GM18517 (cell line): ENCODE data around the gene ACTR2.
"Not testable (repeated sequence)": the region's sequence is repeated elsewhere in the genome, so short reads cannot be mapped to it uniquely, and the experiment has no call there.

Experiments
- ATAC-seq: cut with Tn5 transposase; IDR thresholded peaks from one replicate; pipeline ENCODE4 v1.9.1; 2021; ENCODE audit warnings: mild to moderate bottlenecking, moderate library complexity; ENCODE audit not compliant: unreplicated experiment

Gene ACTR2

DNA sequence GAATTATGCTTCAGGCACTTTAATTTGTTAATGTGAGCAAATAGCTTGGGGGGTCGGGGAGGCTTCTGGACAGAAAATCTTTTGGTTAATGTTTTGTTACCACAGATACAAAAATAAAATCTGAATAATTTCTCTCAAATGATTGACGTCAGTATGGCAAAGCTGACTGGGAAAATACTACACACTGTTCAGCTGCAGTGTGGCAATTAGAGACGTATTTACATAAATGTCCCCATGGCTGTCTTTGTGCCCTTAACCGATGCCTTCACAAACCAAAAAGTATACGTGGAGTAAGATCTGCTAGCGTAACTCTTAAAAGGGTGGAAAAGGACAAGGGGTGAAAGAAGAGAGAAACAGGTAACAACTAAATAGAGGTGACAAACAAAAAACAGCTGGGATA is 83.4 kb downstream of the ACTR2 start:
- no peak for ATAC-seq

DNA sequence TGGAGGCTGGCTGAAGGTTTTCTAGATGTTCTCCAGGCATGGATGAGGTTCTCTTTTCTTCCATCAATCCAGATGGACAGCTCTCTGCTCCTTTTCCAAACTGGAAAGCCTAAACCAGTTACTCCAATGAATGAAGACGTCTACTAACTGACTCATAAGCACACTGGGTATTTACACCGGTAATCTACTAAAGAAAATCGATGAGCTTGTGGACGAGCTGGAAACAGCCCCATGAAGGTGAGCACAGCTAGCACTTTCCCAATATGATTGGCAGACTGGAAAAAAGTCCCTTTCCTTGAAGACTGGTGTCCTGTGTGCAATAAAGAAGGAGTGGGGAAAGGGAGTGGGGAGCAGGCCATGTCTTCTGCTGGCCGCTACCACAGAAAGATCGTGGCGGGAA is 84.0 kb downstream of the ACTR2 start:
- no peak for ATAC-seq

DNA sequence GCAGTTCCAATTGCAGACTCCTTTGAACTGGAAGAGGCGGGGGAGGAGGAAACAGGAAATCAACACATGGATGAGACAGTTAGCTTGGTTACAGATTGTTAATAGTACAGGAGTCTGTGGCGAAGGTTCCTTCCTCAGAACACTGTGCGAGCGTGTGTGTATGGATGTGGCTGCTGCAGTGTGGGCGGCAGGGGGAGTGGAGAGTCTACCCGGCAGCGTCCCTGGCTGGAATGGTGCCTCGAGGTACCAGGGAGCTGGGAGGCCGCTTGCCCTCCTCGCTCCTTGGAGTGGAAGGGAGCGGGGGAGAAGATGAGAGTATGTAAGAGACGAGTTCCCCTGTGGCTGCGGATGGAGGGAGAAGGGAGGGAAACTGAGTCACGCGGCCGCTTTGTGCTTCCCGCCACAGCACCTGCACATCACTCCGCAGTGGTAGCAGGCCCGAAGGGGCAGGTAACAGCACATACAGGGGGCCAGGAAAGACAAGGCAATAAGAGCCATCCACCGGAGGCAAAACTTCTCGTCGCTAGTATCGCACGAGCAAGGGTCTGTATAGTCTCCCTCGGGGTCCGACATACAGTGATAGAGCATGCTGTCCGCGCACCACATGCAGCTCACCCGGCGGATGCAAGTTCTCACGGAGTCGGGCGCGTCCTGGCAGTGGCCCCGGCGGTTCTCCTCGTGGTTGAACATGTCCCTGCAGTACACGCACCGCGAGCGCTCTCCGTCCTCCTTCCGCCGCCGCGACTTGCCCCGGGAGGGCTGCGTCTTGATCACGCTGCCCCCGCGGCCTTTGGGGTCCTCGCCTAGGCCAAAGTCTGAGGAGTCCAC is 85.7 kb downstream of the ACTR2 start:
- no peak for ATAC-seq

DNA sequence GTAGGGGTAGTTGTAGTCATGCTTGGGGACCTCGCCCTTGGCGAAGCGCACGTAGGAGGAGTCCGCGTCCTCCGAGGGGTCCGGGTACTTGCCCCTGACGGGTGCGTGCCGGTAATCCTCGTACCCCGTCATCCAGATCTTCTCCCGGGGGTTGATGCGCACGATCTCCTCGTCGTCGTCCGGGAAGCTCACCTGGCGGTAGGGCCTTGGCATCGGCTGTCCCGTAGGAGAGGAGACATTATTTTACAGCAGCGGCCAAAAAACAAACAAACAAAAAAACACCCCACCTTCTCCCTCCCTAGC is 86.3 kb downstream of the ACTR2 start:
- no peak for ATAC-seq

DNA sequence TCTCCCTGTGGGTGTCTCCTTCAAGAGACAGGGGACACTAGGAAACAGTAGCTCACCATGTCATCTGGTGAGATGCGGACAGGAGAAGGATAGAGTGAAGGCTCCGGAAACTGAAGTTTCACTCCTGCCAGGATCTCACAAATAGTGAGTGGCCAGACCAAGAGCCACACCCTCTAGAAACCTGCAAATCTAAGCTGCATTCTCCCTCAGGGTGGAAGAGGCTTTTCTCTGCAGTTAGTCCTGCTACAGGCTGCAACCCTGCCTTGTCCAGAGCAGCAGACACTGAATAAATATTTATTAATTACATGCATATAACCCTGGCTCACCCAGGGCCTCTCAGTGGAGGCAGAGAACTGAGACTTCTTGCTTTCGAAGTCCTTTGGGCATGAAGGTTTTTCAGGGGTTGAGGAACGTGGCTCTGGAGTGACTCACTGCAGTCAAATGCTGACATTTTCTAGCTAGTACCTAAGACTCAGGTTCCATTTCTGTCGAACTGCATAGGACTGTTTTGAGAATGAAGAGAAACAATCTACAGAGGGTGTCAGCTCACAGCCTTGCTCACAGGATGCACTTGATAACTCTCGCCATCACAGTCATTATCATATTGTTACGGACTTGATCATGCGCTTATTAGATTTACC is 87.3 kb downstream of the ACTR2 start:
- ATAC-seq: no peak

DNA sequence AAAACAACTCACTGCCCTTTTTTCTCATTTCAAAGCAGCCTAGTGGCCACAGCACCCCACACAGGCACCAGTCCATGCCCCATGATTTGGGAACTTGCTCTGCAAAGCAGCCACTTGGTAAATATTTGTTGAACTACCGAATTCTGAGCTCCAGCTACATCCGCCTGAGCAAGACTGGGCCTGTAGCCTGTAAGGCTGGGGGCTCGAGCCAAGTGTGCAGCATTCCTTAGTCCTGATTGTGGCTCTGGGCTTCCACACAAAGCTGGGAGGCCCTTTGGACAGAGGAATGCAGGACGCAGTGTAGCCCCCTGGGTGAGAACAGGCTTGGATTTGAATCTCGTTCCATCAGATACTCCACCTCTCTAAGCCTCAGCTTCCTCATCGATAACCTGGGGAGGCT is 88.4 kb downstream of the ACTR2 start:
- no peak for ATAC-seq

DNA sequence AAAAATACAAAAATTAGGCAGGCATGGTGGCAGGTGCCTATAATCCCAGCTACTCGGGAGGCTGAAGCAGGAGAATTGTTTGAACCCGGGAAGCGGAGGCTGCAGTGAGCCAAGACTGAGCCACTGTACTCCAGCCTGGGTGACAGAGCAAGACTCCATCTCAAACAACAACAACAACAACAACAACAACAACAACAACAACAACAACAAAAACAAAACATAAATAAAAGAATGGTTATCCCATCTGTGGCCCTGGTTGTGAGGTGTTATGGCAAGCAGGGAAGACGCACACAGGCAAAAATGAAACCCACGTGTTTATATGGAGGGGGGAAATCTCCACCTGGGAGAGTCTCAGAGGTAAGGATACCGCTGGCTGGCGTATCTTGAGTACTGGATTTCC is 89.7 kb downstream of the ACTR2 start:
- ATAC-seq: not testable (repeated sequence)

DNA sequence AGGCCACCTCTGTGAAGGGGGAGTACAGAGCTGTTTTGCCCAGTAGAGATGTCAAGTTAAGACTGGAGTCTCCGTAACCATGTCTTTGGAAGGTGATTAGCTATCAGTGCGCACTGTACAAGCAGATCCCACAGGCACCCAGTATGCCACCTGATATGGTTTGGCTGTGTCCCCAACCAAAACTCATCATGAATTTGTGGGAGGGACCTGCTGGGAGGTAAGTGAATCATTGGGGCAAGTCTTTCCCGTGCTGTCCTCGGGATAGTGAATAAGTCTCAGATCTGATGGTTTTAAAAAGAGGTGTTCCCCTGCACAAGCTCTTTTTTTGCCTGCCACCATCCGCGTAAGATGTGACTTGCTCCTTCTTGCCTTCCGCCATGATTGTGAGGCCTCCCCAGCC is 90.2 kb downstream of the ACTR2 start:
- no peak for ATAC-seq

DNA sequence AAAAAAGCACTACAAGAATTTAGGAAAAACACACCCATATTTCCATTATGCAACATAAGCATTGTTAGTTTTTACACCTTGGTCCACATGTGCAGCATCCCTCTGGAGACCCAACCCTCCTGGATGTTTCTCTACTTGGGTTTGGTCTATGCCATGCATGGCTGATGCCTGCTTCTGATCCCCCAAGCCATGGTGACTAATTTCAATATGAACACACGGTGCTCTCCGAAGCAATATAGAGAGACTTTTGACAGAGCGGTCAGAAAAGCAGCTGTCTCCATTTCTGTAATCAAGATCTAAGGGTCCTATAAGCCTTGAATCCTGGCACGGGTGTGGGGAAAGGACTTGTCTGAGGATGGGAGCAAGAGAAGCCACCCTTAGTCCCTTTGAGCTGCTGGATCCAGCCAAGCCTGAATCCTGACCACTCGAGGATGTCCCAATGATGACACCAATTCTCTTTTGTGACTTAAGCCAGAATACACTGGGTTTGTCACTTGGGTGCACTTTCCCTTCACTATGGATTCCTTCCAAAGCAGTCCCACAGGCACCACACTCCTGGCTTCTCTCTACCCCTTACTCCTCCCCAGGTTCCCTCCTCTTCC is 91.5 kb downstream of the ACTR2 start:
- no peak for ATAC-seq

DNA sequence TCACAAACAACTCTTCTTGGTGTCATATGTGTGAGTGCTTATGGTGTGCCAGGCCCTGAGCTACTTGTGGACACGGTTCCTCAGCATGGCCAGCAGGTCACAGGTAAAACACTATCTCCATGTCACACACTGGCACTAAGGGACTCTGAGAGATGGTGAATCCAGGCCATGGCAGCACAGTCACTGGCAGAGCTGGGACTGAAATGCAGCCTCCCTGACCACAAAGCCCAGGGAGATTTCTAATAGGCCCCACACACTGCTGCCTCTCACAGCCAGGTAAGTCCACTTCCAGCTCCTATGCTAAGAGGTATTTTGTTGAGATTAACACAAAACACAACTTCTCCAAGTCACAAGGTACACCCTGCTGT is 92.0 kb downstream of the ACTR2 start:
- no peak for ATAC-seq

DNA sequence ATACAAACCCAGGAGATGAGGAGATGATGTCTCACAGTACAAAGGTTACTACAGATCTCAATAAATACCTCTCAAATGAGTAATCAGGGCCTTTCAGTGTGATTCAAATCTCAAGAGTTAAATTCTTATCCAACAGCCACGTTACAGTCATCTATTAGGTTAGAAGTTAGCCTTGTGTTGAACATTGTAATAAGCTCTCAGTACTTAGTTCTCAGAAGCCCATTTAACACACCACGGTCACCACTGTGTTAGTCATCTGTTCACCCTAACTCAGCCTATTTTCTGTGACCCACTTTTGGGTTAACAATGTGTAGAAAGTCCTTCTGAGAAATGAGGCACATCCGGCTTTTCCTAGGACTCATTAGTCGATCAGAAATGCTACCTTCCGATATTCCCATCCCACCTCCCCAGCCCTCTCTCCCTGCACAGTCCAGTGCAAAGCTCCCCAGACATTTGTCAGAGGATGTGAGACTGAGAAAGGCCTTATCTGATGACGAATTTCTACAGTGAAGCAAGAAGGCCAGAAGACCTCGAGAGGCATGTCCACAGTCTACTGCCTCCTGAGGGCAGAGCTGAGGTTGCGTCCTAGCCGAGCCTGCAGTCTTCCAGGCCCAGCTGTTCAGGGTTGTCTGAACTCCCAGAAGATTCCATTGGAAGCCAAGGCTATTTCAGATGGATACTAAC is 92.6 kb downstream of the ACTR2 start:
- ATAC-seq: peak; percentile 53
